D341Med (cell line): ENCODE results near the gene RAB35.

Source experiments
- DNase-seq: peaks from one replicate; pipeline ENCODE4 v3.0.0; 2012; ENCODE audit warnings: low spot score

RAB35 gene

GRCh38 chr12:120086801-120087621 is 29.5 kb downstream of the RAB35 start:
- DNase-seq = peak; percentile 98

- no peak for DNase-seq
Observed at GRCh38 chr12:120085920-120086645, 30.5 kb downstream of the RAB35 start.

- no peak for DNase-seq
Observed at GRCh38 chr12:120081641-120082040, 34.9 kb downstream of the RAB35 start.

- DNase-seq = no peak
Observed at GRCh38 chr12:120079411-120080400, 36.8 kb downstream of the RAB35 start.

GRCh38 chr12:120078868-120079267 is 37.7 kb downstream of the RAB35 start:
- no peak for DNase-seq

GRCh38 chr12:120077260-120077659 is 39.3 kb downstream of the RAB35 start:
- no peak for DNase-seq

GRCh38 chr12:120076651-120077050 is 39.9 kb downstream of the RAB35 start:
- DNase-seq = no peak

GRCh38 chr12:120075034-120075616 is 41.4 kb downstream of the RAB35 start:
- DNase-seq = no peak

GRCh38 chr12:120072472-120073249 is 43.9 kb downstream of the RAB35 start:
- DNase-seq = no peak

- no peak for DNase-seq
Observed at GRCh38 chr12:120071493-120072020, 45.0 kb downstream of the RAB35 start.

GRCh38 chr12:120069278-120069677 is 47.3 kb downstream of the RAB35 start:
- DNase-seq = no peak

- no peak for DNase-seq
Observed at GRCh38 chr12:120067901-120068300, 48.7 kb downstream of the RAB35 start.

GRCh38 chr12:120067084-120067869 is 49.3 kb downstream of the RAB35 start:
- DNase-seq = no peak

GRCh38 chr12:120066341-120066740 is 50.2 kb downstream of the RAB35 start:
- DNase-seq = no peak

GRCh38 chr12:120065472-120065871 is 51.1 kb downstream of the RAB35 start:
- no peak for DNase-seq

GRCh38 chr12:120064054-120064940 is 52.3 kb downstream of the RAB35 start:
- no peak for DNase-seq

- no peak for DNase-seq
Observed at GRCh38 chr12:120062976-120063579, 53.5 kb downstream of the RAB35 start.

- no peak for DNase-seq
Observed at GRCh38 chr12:120061575-120062214, 54.9 kb downstream of the RAB35 start.
